ENCODE results near the gene MICAL2. TPM values are rescaled to one million over a fixed set of nuclear protein-coding genes. Genes with fewer than 3 reads are reported as not detected.

The MICAL2 gene
- total RNA-seq, 4 donors from 2014 or later: 196 to 550 (median 237) TPM

DNA sequence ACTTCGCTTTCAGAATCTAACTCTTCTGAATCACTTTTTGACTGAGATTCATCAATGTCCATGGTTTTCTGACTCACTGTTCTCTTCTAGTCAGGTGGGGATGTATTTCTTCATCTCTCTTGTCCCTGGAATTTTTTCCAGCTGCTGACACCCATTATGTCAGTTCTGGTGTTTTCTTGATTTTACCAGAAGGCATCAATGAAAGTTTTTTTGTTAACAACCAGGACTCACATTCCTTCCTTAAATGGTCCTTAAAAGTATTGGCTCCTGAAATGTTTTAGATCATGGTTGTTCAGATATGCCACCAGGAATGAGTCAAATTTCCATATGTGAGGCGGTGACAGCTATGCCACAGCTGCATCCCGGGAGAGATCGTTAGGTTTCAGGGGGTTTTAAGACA lies 12.9 kb downstream of the MICAL2 start:
- Histone ChIP-seq H3K4me3 (no peak overlapping the region), H3K27me3 (no peaks in the 10 kb centered on the region), H3K27ac (peak overlapping the region in 3 of 4 donors; percentile 87 to 97 (median 89)), H3K9me3 (no peaks in the 10 kb centered on the region), H3K36me3 (no peaks in the 10 kb centered on the region), H3K4me1 (peaks cover 0 to 90% (median 45%) of the 10 kb centered on the region in 3 donors)
- no peak for ATAC-seq
- 74 to 83% methylated on average over 1 to 4 of the region's 4 CpGs for WGBS, 2 donors (ENCODE audit: low coverage in 1 of 2)
- TF ChIP-seq POLR2A (IDR thresholded peaks at IDR 0.05) (no peak), EP300 (IDR thresholded peaks at IDR 0.05) (no peak), POLR2AphosphoS5 (IDR thresholded peaks at IDR 0.05) (peak; percentile 66)
- TF ChIP-seq, protein P1, sequence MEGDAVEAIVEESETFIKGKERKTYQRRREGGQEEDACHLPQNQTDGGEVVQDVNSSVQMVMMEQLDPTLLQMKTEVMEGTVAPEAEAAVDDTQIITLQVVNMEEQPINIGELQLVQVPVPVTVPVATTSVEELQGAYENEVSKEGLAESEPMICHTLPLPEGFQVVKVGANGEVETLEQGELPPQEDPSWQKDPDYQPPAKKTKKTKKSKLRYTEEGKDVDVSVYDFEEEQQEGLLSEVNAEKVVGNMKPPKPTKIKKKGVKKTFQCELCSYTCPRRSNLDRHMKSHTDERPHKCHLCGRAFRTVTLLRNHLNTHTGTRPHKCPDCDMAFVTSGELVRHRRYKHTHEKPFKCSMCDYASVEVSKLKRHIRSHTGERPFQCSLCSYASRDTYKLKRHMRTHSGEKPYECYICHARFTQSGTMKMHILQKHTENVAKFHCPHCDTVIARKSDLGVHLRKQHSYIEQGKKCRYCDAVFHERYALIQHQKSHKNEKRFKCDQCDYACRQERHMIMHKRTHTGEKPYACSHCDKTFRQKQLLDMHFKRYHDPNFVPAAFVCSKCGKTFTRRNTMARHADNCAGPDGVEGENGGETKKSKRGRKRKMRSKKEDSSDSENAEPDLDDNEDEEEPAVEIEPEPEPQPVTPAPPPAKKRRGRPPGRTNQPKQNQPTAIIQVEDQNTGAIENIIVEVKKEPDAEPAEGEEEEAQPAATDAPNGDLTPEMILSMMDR (IDR thresholded peaks at IDR 0.05): no peak

GRCh38 chr11:12123799-12124198 lies 13.4 kb downstream of the MICAL2 start:
- peak overlapping the region; percentile 44 to 97 (median 88) for H3K27ac ChIP-seq
- no peak for ATAC-seq
- no peaks in the 10 kb centered on the region for H3K27me3 ChIP-seq
- H3K9me3 ChIP-seq: no peaks in the 10 kb centered on the region
- peaks cover 0 to 85% (median 43%) of the 10 kb centered on the region in 3 donors for H3K4me1 ChIP-seq
- no peak overlapping the region for H3K4me3 ChIP-seq
- WGBS, 2 donors (ENCODE audit: low coverage in 1 of 2): 49% methylated on average over 3 of the region's 3 CpGs
- no peak for TF ChIP-seq EP300 (IDR thresholded peaks at IDR 0.05)
- TF ChIP-seq, protein P1 (IDR thresholded peaks at IDR 0.05): no peak
- no peaks in the 10 kb centered on the region for H3K36me3 ChIP-seq

GRCh38 chr11:12124306-12124705 lies 13.9 kb downstream of the MICAL2 start:
- Histone ChIP-seq H3K9me3 (no peaks in the 10 kb centered on the region), H3K4me3 (no peak overlapping the region), H3K27me3 (no peaks in the 10 kb centered on the region), H3K4me1 (peaks cover 0 to 85% (median 39%) of the 10 kb centered on the region in 3 donors), H3K36me3 (no peaks in the 10 kb centered on the region), H3K27ac (peak overlapping the region; percentile 44 to 97 (median 88))
- WGBS, 2 donors (ENCODE audit: low coverage in 1 of 2): 76 to 79% methylated on average over 6 to 9 of the region's 9 CpGs
- ATAC-seq: no peak
- TF ChIP-seq EP300 (IDR thresholded peaks at IDR 0.05): no peak
- TF ChIP-seq, protein P1 (IDR thresholded peaks at IDR 0.05): no peak
- no peak for TF ChIP-seq POLR2AphosphoS5 (IDR thresholded peaks at IDR 0.05)
- TF ChIP-seq POLR2A (IDR thresholded peaks at IDR 0.05): no peak

DNA sequence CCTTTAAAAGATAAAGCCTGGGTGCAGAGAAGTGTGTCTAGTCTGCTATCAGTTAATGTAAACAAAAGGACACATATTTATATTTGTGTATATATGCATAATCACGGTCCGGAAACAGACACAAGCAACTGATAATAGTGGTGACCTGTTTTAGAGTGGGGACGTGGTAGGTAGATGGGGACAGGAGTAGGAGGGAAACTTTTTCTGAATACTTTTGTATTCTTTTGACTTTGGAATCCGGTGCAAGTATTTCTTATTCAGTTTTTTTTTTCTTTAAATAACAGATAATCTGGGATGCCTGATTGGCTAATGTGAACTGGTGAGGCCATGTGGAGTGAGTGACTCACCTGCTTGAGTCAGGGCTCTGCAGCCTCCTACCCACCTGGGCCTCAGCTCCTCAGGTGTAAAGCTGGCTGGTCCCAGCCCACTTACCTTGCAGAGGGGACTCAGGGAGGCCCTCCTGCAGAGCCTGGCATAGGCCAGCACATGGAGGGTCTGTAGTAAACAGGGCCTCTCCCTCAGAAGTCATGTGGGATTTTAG lies 15.3 kb downstream of the MICAL2 start:
- Histone ChIP-seq H3K36me3 (no peaks in the 10 kb centered on the region), H3K27ac (peak overlapping the region in 3 of 4 donors; percentile 87 to 97 (median 89)), H3K9me3 (no peaks in the 10 kb centered on the region), H3K27me3 (no peaks in the 10 kb centered on the region), H3K4me1 (peaks cover 0 to 85% (median 31%) of the 10 kb centered on the region in 3 donors), H3K4me3 (no peak overlapping the region)
- 31% methylated on average over 4 of the region's 4 CpGs; no CpG with 5 or more reads in 1 of the 2 donors for WGBS, 2 donors (ENCODE audit: low coverage in 1 of 2)
- ATAC-seq: no peak
- no peak for TF ChIP-seq POLR2A (IDR thresholded peaks at IDR 0.05)
- no peak for TF ChIP-seq POLR2AphosphoS5 (IDR thresholded peaks at IDR 0.05)
- TF ChIP-seq, protein P1 (IDR thresholded peaks at IDR 0.05): no peak

DNA sequence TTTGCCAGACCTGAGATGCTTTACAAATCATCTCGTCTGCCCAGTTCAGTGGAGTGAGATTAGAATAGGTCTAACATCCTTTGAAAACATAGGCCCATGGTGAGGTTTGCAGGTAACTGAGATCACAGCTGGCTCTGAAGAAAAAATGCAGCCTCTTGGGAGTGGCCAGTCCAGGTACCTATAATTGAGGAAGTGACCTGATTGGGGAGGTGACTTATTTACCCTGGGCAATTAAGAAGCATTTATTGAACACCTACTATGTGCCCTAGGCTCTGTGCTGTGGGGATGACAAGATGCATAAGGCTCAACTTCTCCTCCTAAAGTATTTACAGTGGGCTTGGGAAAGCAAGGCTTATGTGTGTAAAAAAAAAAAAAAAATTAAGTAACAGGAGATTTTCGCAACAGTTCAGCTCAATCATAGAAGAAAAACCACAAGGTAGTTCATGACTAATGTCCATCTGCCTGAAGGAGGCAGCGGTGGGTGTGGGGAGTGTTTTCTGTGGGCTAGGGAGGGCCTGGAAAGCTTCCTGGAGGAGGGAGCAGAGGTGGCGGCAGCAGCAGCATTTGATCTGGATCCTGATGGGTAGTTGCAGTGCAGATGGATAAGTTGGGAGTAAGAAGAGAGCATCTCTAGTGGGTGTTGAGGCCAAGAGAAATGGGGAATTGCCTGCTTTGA lies 16.1 kb downstream of the MICAL2 start:
- TF ChIP-seq POLR2A (IDR thresholded peaks at IDR 0.05) (no peak), POLR2AphosphoS5 (IDR thresholded peaks at IDR 0.05) (no peak), EP300 (IDR thresholded peaks at IDR 0.05) (no peak)
- TF ChIP-seq, protein P1 (IDR thresholded peaks at IDR 0.05): no peak
- no peaks in the 10 kb centered on the region for H3K36me3 ChIP-seq
- no peak for ATAC-seq
- H3K4me1 ChIP-seq: peaks cover 0 to 82% (median 26%) of the 10 kb centered on the region in 3 donors
- H3K9me3 ChIP-seq: no peaks in the 10 kb centered on the region
- H3K27ac ChIP-seq: peak overlapping the region in 3 of 4 donors; percentile 52 to 89 (median 87)
- no peaks in the 10 kb centered on the region for H3K27me3 ChIP-seq
- WGBS, 2 donors (ENCODE audit: low coverage in 1 of 2): 66 to 68% methylated on average over 4 of the region's 4 CpGs
- H3K4me3 ChIP-seq: no peak overlapping the region
